ENCODE data around the gene NAP1L1.

The NAP1L1 gene

DNA sequence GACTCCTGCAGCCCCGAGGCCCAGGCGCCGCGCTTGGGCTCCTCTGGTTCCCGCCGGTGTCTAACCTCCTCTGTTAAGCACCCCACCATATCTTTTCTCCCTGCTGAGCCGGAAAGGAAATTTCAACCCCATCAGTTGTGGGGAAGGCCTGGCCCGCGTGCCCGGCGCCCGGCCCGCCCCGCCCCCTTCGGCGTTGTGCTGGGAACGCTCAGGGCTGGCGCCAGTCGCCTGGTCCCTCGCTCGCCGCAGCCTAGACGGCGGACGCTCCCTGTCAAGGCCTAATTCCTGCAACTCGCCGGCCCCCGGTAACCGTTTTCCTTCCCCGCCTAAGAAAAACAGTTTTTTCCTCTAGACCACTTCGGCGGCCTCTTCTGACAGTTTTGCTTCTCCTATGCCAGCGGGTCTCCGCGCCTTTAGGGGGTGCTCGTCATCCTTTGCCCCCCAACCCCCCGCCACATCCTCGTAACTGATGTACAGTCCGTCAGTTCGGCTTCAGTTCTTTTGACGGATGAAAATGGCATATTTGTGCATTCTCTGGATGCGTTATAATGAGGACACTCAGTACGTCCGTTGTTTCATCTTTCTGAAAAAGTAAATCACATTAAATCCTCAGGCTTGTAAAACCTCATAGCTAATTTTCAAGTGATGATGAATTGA is 506 bp upstream of the NAP1L1 start:
- DNase-seq (ENCODE audit: low spot score): peak; percentile 85

GRCh38 chr12:76083246-76083903 is 1.1 kb downstream of the NAP1L1 start:
- no peak for DNase-seq (ENCODE audit: low spot score)

- DNase-seq (ENCODE audit: low spot score): no peak
These were observed 2.6 kb downstream of the NAP1L1 start for GRCh38 chr12:76081909-76082308.

DNA sequence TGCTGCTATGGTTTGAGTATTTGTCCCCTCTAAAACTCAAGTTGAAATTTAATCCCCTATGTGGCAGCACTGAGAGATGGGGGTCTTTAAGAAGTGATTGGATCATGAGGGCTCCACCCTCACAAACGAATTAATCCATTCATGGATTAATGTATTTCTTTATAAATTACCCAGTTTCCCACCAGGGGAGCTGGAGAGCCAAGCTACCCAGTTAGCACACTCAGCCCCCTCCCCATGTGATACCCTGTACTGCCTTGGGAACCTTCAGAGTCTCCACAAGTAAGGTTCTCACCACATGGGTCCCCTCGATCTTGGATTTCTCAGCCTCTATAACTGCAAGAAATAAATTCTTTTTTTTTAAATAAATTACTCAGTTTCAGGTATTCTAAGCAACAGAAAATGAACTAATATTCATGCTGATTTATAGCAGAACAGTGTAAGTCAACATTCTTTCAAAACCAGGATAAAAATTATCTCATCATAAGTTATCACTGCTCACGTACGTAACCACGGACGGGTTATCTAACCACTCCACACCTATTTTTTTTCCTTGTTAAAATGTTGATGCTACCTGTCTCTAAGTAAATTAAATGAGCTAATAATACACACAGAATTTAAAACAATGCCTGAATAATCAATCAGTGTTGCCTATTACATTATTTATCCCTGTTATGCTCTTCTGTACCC is 3.6 kb downstream of the NAP1L1 start:
- no peak for DNase-seq (ENCODE audit: low spot score)

DNA sequence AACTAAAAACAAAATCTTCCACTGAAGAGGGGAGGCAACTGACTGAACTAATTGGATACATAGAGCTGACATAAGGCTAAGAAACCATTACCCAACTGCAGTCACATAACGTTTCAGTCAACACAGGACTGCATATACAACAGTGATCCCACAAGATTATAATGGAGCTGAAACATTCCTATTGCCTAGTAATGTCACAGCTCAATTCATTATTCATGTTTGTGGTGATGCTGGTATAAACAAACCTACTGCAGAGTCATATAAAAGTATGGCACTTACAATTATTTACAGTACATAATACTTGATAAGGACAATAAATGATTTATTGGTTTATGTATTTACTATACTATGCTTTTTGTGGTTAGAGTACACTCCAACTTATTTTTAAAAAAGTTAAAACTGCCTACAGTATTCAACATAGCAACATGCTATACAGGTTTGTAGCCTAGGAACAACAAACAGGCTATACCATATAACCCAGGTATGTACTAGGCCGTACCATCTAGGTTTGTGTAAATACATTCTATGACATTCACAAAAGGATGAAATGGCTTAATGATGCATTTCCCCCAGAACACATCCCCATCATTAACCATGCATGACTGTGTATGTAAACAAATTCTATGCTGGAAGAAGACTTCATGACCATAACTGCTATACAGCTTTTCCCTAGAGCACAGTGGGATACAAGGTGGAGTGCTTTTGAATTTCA is 4.3 kb downstream of the NAP1L1 start:
- no peak for DNase-seq (ENCODE audit: low spot score)

- no peak for DNase-seq (ENCODE audit: low spot score)
These were observed 5.7 kb downstream of the NAP1L1 start for GRCh38 chr12:76078748-76079147.

GRCh38 chr12:76075448-76075847 is 9.0 kb downstream of the NAP1L1 start:
- DNase-seq (ENCODE audit: low spot score): no peak

DNA sequence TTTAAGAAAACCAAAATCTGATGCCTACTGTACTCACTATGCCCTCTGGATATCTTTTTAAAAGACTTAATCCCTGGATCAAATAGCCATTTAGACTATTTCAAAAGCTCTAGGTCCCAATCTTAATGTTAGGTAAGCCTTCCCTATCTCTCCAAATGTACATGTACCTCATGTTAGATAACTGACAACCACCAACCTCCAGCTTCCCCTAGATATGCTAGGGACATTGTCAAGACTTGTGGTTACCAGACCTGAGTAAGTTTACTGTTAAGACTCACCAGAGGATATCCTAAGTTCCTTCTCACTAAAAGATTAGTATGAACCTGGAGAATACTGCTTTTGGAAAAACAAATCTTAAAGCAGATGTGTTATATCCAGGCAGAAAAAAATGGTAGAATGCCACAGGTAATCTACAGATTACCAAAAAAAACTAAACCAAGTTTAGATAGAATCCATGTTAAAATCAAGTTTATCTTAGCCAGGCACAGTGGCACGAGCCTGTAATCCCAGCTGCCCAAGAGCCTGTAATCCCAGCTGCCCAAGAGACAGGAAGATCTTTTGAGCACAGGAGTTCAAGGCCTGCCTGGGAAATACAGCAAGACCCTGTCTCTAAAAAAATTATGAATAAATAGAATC is 9.7 kb downstream of the NAP1L1 start:
- DNase-seq (ENCODE audit: low spot score): no peak

- no peak for DNase-seq (ENCODE audit: low spot score)
These were observed 10.9 kb downstream of the NAP1L1 start for GRCh38 chr12:76073561-76073960.

GRCh38 chr12:76072568-76072967 is 11.9 kb downstream of the NAP1L1 start:
- DNase-seq (ENCODE audit: low spot score): no peak

DNA sequence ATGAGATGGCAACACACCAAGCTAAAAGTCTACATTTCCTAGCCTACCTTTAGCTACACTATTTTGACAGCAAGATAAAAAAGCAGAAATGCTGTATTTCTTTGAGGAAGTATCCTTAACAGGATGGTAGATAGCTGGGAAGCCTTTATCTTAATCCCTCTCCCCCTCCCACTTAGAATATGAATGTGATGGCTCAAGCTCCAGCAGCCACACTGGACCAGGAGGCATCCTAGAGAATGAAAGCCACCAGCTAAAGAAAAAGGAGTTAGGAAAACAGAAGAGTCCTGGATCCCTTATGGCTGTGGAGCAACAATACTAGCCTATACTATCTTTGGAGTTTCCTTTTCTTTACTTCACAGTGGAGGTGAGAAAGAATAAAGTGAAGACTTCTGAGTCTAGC is 15.1 kb downstream of the NAP1L1 start:
- no peak for DNase-seq (ENCODE audit: low spot score)

- no peak for DNase-seq (ENCODE audit: low spot score)
These were observed 18.6 kb downstream of the NAP1L1 start for GRCh38 chr12:76065917-76066316.

GRCh38 chr12:76064904-76065303 is 19.6 kb downstream of the NAP1L1 start:
- DNase-seq (ENCODE audit: low spot score): no peak

DNA sequence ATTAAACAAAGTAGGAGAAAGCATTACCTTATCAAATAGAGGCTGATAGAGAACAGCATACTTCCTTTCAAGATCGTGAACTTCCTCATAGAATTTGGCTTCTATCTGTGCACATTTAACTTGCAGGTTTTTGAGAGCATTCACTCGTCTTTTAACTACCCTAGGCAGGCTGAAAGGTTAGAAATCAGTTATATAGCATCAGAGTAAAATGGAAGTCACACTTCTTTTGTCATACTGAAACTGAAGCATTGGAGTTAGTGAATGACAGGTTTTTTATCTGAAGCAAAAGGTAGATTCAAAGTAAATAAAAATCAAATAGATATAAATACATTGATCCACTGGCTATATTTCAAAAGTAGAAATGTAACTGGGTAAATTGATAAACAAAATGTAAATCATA is 24.4 kb downstream of the NAP1L1 start:
- no peak for DNase-seq (ENCODE audit: low spot score)

GRCh38 chr12:76057326-76057725 is 27.2 kb downstream of the NAP1L1 start:
- no peak for DNase-seq (ENCODE audit: low spot score)

GRCh38 chr12:76055393-76055792 is 29.1 kb downstream of the NAP1L1 start:
- no peak for DNase-seq (ENCODE audit: low spot score)

GRCh38 chr12:76049575-76050251 is 34.8 kb downstream of the NAP1L1 start:
- DNase-seq (ENCODE audit: low spot score): no peak

DNA sequence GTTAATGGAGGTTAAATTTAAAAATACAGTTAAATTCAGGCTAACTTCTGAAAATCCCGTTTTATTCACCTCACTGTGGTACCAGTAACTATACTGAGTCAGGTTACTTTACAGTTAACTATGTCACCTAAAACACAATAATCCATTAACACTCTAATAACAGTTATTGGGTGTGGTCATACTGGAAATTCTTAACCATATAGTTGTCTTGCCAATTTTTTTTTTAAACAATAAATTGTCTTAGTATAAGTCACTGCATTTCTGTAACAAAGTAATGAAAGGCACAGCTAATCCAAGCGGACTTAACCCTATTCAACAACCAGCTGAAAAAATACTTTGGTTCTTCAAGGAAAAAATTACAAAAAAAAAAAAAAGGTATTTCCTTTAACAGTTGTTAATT is 36.7 kb downstream of the NAP1L1 start:
- no peak for DNase-seq (ENCODE audit: low spot score)

GRCh38 chr12:76047060-76047459 is 37.4 kb downstream of the NAP1L1 start:
- no peak for DNase-seq (ENCODE audit: low spot score)

- no peak for DNase-seq (ENCODE audit: low spot score)
These were observed 41.1 kb downstream of the NAP1L1 start for GRCh38 chr12:76043377-76043776.

GRCh38 chr12:76042147-76042546 is 42.3 kb downstream of the NAP1L1 start:
- DNase-seq (ENCODE audit: low spot score): no peak

DNA sequence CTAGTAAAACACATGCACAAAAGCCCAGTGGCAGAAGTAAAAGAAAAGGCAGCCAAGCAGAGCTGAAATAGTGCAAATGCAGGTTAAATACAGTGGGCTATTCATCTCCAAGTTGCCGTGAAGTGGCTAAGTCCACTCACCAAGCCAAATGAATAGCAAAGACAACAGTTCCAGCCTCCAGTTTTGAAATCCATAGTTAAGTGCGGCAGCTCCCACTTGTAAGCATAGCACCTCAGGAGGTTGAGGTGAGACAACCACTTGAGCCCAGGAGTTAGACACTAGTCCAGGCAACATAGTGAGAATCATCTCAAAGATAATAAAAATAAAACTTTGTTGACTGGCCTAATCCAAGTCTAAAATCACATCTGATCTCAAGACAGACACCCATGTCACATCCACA is 43.1 kb downstream of the NAP1L1 start:
- DNase-seq (ENCODE audit: low spot score): no peak
